Keratinocyte (primary cell): ENCODE results near the gene TMEM240. TPM values are rescaled to one million over a fixed set of nuclear protein-coding genes. Genes with fewer than 3 reads are reported as not detected.

Experiments used
- DNase-seq: peaks from one replicate; pipeline ENCODE4 v3.0.0-alpha.2; 2011; ENCODE audit warnings: low read depth, missing footprints, low spot score
- FAIRE-seq: peaks from 2 replicates; lab custom pipeline; 2011; peaks lifted over from hg19 to GRCh38; lab: Jason Lieb, UNC
- H2AFZ ChIP-seq: 2 replicates; pipeline ENCODE4 v1.6.0; 2012; ENCODE audit warnings: low read length, control low read depth, inconsistent platforms; ENCODE audit not compliant: control insufficient read depth
- H3K27ac ChIP-seq: 2 replicates; pipeline ENCODE4 v1.5.1; 2011; ENCODE audit warnings: low read length; ENCODE audit not compliant: control insufficient read depth, insufficient read depth
- H3K27me3 ChIP-seq: 3 replicates; pipeline ENCODE4 v1.6.0; 2011; ENCODE audit warnings: low read length; ENCODE audit not compliant: control insufficient read depth, insufficient read depth; ENCODE audit errors: extremely low read depth
- H3K36me3 ChIP-seq, 2 experiments: 2 replicates in 1 of 2; 3 replicates in 1 of 2; pipeline ENCODE4 v1.5.1; 2011; ENCODE audit warnings: low read length in 2 of 2, mild to moderate bottlenecking in 1 of 2; ENCODE audit not compliant: control insufficient read depth in 2 of 2, insufficient read depth in 2 of 2; ENCODE audit errors: extremely low read depth in 1 of 2
- H3K4me1 ChIP-seq: 3 replicates; pipeline ENCODE4 v1.5.1; 2011; ENCODE audit warnings: low read length; ENCODE audit not compliant: control insufficient read depth, insufficient read depth; ENCODE audit errors: extremely low read depth
- H3K4me2 ChIP-seq: 3 replicates; pipeline ENCODE4 v1.6.0; 2011; ENCODE audit warnings: low read depth, low read length; ENCODE audit not compliant: control insufficient read depth, insufficient read depth; ENCODE audit errors: extremely low read depth
- H3K4me3 ChIP-seq, 3 experiments: fragments of 200-600 bp in 1 of 3; sonication (generic) in 1 of 3; 2 replicates in 2 of 3; 3 replicates in 1 of 3; pipeline ENCODE4 v1.5.1; 2011 to 2016; ENCODE audit warnings: low read length in 3 of 3, mild to moderate bottlenecking in 3 of 3, control low read depth in 2 of 3, inconsistent platforms in 1 of 3, low read depth in 1 of 3, mixed read lengths in 1 of 3, mixed run types in 1 of 3, moderate library complexity in 1 of 3; ENCODE audit not compliant: control insufficient read depth in 2 of 3, insufficient read depth in 2 of 3; ENCODE audit errors: extremely low read depth in 1 of 3
- H3K79me2 ChIP-seq: 2 replicates; pipeline ENCODE4 v1.6.0; 2012; ENCODE audit warnings: low read length; ENCODE audit not compliant: control insufficient read depth, insufficient read depth
- H3K9ac ChIP-seq: 3 replicates; pipeline ENCODE4 v1.6.0; 2011; ENCODE audit warnings: low read length; ENCODE audit not compliant: control insufficient read depth, insufficient read depth; ENCODE audit errors: extremely low read depth
- H3K9me1 ChIP-seq: 3 replicates; pipeline ENCODE4 v1.6.0; 2011; ENCODE audit warnings: low read length; ENCODE audit not compliant: control insufficient read depth, insufficient read depth; ENCODE audit errors: extremely low read depth
- H3K9me3 ChIP-seq: 2 replicates; pipeline ENCODE4 v1.5.1; 2012; ENCODE audit warnings: low read depth, low read length; ENCODE audit not compliant: control insufficient read depth
- H4K20me1 ChIP-seq: 3 replicates; pipeline ENCODE4 v1.6.0; 2011; ENCODE audit warnings: low read length; ENCODE audit not compliant: control insufficient read depth, insufficient read depth; ENCODE audit errors: extremely low read depth
- CTCF ChIP-seq, 3 experiments: IDR thresholded peaks in 1 of 3; conservative IDR thresholded peaks in 1 of 3; optimal IDR thresholded peaks in 1 of 3; 2 replicates in 2 of 3; 3 replicates in 1 of 3; pipeline versions ENCODE3 to v1.5.1; 2011; ENCODE audit warnings: low read length in 3 of 3, mild to moderate bottlenecking in 3 of 3, moderate library complexity in 2 of 3, control low read depth in 1 of 3, inconsistent platforms in 1 of 3; ENCODE audit not compliant: insufficient read depth in 2 of 3; ENCODE audit errors: extremely low read depth in 1 of 3
- EZH2 ChIP-seq: IDR thresholded peaks from one replicate; pipeline ENCODE4 v1.6.1; 2012; ENCODE audit warnings: inconsistent platforms, mild to moderate bottlenecking, low read length, moderate library complexity
- dilution Hi-C: fragments of 300-500 bp; cut with MboI; formaldehyde crosslinking; loops from one replicate; pipeline ENCODE4 v1.7.0; 2020; ENCODE audit warnings: low sequenced_read_pairs; ENCODE audit not compliant: extremely low pct_ligation_motif_present
- polyA minus RNA-seq, 3 experiments: library from RNA; depleted of rRNA, polyadenylated mRNA; stranded (reverse); fragments of >200 nt; gene quantifications; 1 replicate in 1 of 3; 2 replicates in 1 of 3; 3 replicates in 1 of 3; pipeline ENCODE4 v1.2.3, GENCODE V29; 2011
- polyA plus RNA-seq, 5 experiments: library from polyadenylated mRNA; depleted of rRNA in 3 of 5; stranded (reverse) in 3 of 5; stranded (forward) in 1 of 5; unstranded in 1 of 5; fragments of >200 nt; gene quantifications; 1 replicate in 1 of 5; 2 replicates in 3 of 5; 3 replicates in 1 of 5; pipeline versions ENCODE4 v1.2.1 to v1.2.3, GENCODE V29; 2011 to 2012; ENCODE audit warnings: missing spikeins in 2 of 5, low read depth in 1 of 5, low replicate concordance in 1 of 5

Gene TMEM240
- polyA plus RNA-seq (0.12 to 0.28 TPM (median 0.12 TPM) in 3 replicates), polyA minus RNA-seq (not detected in 3 replicates)
- polyA plus RNA-seq (2011; ENCODE audit: low read depth), result not detected
- polyA plus RNA-seq (2011; cell fraction: cytosol; rRNA removed), result 0.18 and 0.29 TPM in 2 replicates
- polyA plus RNA-seq (2011; cell fraction: nucleus; rRNA removed), result 0.23 and 0.56 TPM in 2 replicates
- 0.80 and 0.93 TPM in 2 replicates for polyA plus RNA-seq (2012; ENCODE audit: low replicate concordance)
- not detected for polyA minus RNA-seq (2011; cell fraction: cytosol; rRNA and poly(A)+ RNA removed)
- 1.1 TPM in 1 of 2 replicates, not detected in the other for polyA minus RNA-seq (2011; cell fraction: nucleus; rRNA and poly(A)+ RNA removed)

GRCh38 chr1:1540090-1540817 is at the start of gene TMEM240:
Gene TMEM240, minus strand, starts transcription at chr1:1540624. Its CDS starts 278 bp downstream, at chr1:1540346.
- DNase-seq, result no peak
- H3K9ac ChIP-seq, result no peak within 1 kb of the TSS

GRCh38 chr1:1583347-1584010 is 43.1 kb upstream of the TMEM240 start:
- no peaks in the 10 kb centered on the region for H3K4me1 ChIP-seq
- H3K27ac ChIP-seq, result no peak overlapping the region
- no peak for DNase-seq
- H3K79me2 ChIP-seq, result no peaks in the 10 kb centered on the region
- peaks cover 6% of the 10 kb centered on the region for H3K27me3 ChIP-seq
- H3K9ac ChIP-seq, result no peak overlapping the region
- no peak for TF ChIP-seq EZH2
- TF ChIP-seq CTCF (optimal IDR thresholded peaks at IDR 0.05 in 1 of 3, IDR thresholded peaks at IDR 0.05 in 1 of 3, conservative IDR thresholded peaks at IDR 0.05 in 1 of 3; ENCODE audit: extremely low read depth in 1 of 3, insufficient read depth in 2 of 3, low read length in 3 of 3), result no peak
- no peaks in the 10 kb centered on the region for H3K9me1 ChIP-seq
- H3K4me2 ChIP-seq, result no peak overlapping the region
- FAIRE-seq, result no peak
- no peak overlapping the region for H3K4me3 ChIP-seq
- H3K36me3 ChIP-seq, result no peaks in the 10 kb centered on the region
- H4K20me1 ChIP-seq, result no peaks in the 10 kb centered on the region
- no peaks in the 10 kb centered on the region for H3K9me3 ChIP-seq
- dilution Hi-C loops, result no loop called here
- H2AFZ ChIP-seq, result no peak overlapping the region

More at GRCh38 chr1:1540090-1540817, at the start of gene TMEM240:
- no peaks in the 10 kb centered on the region for H3K27me3 ChIP-seq
- no peaks in the 10 kb centered on the region for H3K9me1 ChIP-seq
- no peaks in the 10 kb centered on the region for H3K9me3 ChIP-seq
- no peak within 1 kb of the TSS for H2AFZ ChIP-seq
- no peak for FAIRE-seq
- dilution Hi-C loops, result no loop called here
- TF ChIP-seq CTCF (optimal IDR thresholded peaks at IDR 0.05 in 1 of 3, IDR thresholded peaks at IDR 0.05 in 1 of 3, conservative IDR thresholded peaks at IDR 0.05 in 1 of 3; ENCODE audit: extremely low read depth in 1 of 3, insufficient read depth in 2 of 3, low read length in 3 of 3) (no peak), EZH2 (no peak)
- H3K27ac ChIP-seq, result no peak within 1 kb of the TSS
- H3K36me3 ChIP-seq, result peaks cover 11 to 19% of the 10 kb centered on the region in 2 experiments
- no peak within 1 kb of the TSS for H3K4me2 ChIP-seq
- H3K4me3 ChIP-seq, result no peak within 1 kb of the TSS
- no peaks in the 10 kb centered on the region for H3K4me1 ChIP-seq
- H4K20me1 ChIP-seq, result no peaks in the 10 kb centered on the region
- no peaks in the 10 kb centered on the region for H3K79me2 ChIP-seq
